Heart left ventricle (tissue), 16 donors: ENCODE results near the gene ACAP3. TPM values are rescaled to one million over a fixed set of nuclear protein-coding genes. Genes with fewer than 3 reads are reported as not detected.

Experiments
- ATAC-seq, 4 donors: fragments of 200-7000 bp; cut with Tn5 transposase; one replicate each; pipeline ENCODE4 v1.9.1; 2020 to 2022; ENCODE audit warnings: moderate library complexity in 4 of 4, mild to moderate bottlenecking in 3 of 4, moderate number of reproducible peaks in 1 of 4
- DNase-seq, 5 donors: peaks; one replicate each; pipeline ENCODE4 v3.0.0-alpha.2; 2020
- H3K27ac ChIP-seq, 12 donors: fragments of 200-600 bp; sonication (generic) in 4 of 12; one replicate each; pipeline versions ENCODE4 v1.5.0 to v1.8.0; 2016 to 2022; ENCODE audit warnings: mild to moderate bottlenecking in 2 of 12
- H3K27me3 ChIP-seq, 9 donors: fragments of 200-600 bp; sonication (generic) in 2 of 9; one replicate each; pipeline versions ENCODE4 v1.5.1 to v1.8.0; 2016 to 2022; ENCODE audit warnings: mild to moderate bottlenecking in 3 of 9
- H3K36me3 ChIP-seq, 9 donors: fragments of 200-600 bp; sonication (generic) in 2 of 9; one replicate each; pipeline versions ENCODE4 v1.5.0 to v1.8.0; 2018 to 2022; ENCODE audit warnings: mild to moderate bottlenecking in 2 of 9
- H3K4me1 ChIP-seq, 12 donors: fragments of 200-600 bp; sonication (generic) in 4 of 12; one replicate each; pipeline versions ENCODE4 v1.5.0 to v1.8.0; 2016 to 2022; ENCODE audit warnings: mild to moderate bottlenecking in 3 of 12
- H3K4me3 ChIP-seq, 12 donors: fragments of 200-600 bp; sonication (generic) in 4 of 12; one replicate each; pipeline versions ENCODE4 v1.5.0 to v1.8.0; 2017 to 2022; ENCODE audit warnings: mild to moderate bottlenecking in 9 of 12, moderate library complexity in 4 of 12
- H3K9me3 ChIP-seq, 12 donors: fragments of 200-600 bp; sonication (generic) in 4 of 12; one replicate each; pipeline versions ENCODE4 v1.5.0 to v1.8.0; 2016 to 2022; ENCODE audit warnings: mild to moderate bottlenecking in 1 of 12
- CTCF ChIP-seq, 12 donors: fragments of 200-600 bp; sonication (generic) in 4 of 12; IDR thresholded peaks; one replicate each; pipeline versions ENCODE4 v1.5.0 to v1.8.0; 2018 to 2022; ENCODE audit warnings: antibody characterized with exemption in 12 of 12, mild to moderate bottlenecking in 5 of 12
- POLR2A ChIP-seq, 2 donors: fragments of 450-650 bp; IDR thresholded peaks; one replicate each; pipeline ENCODE4 v1.6.1; 2017; ENCODE audit warnings: antibody characterized with exemption in 2 of 2, mild to moderate bottlenecking in 2 of 2, moderate library complexity in 2 of 2
- WGBS, 4 donors: extraction: QIAGEN DNeasy Blood & Tissue Kit in 2 of 4; methylation state at CpG; one replicate each; pipeline versions ENCODE4 v1.1.5 to v1.1.7; 2013 to 2018; 5-methylcytosine and 5-hydroxymethylcytosine counted together
- intact Hi-C, 10 donors: fragments of 100-400 bp; cut with DNase I; formaldehyde crosslinking; loops; one replicate each; pipeline versions ENCODE4 v1.11.1 to v1.14.2; 2022
- polyA plus RNA-seq, 2 donors: library from polyadenylated mRNA; stranded (reverse); fragments of 200-250 nt; gene quantifications; one replicate each; pipeline ENCODE4 v1.2.3, GENCODE V29; 2013
- total RNA-seq, 9 donors: library from RNA; depleted of rRNA in 2 of 9; stranded (reverse); fragments of >200 nt in 2 of 9; fragmentation: NEBNext Ultra II Directional in 3 of 9; extraction: Animal tissue kit (Norgen Biotek cat#: 25700) in 3 of 9; gene quantifications; one replicate each; pipeline versions ENCODE4 v1.1.0 to v1.2.4, GENCODE V29; 2016 to 2023
- donor health status: ischemic (EF 13 %, LVEDD 7.1; RV severe dilation, severe dysfunction).
- donor health status: healthy with polysubstance abuse.
- donor health status: DM: no; HTN: yes; CAD: no.
- donor health status: DM: no; HTN: no; CAD: no.
- donor health status: ischemic (EF 25% LVEDD 6.9; RV normal size, moderate dysfunction).
- donor health status: ischemic (EF 25% LVEDD 5.7; RV mildly dilated, moderate dysfunction).
- donor health status: healthy.
- donor health status: DM: yes; HTN: yes; CAD: no.
- donor health status: ischemic (EF 35%, LVEDD 5.7; RV mildly dilated, moderate dysfunction).
- donor health status: nonischemic (EF 11% LVEDD 7.7; RV severe dilation, severe dysfunction).
- donor health status: DM: yes; HTN: yes; CAD: no.
- donor health status: PGD.
- donor health status: ischemic (EF 29% LVEDD 5.4; RV normal size, mild dysfunction).
- donor health status: nonischemic (EF 23%, LVEDD 6.1; RV moderate dilation, normal function).

Gene ACAP3
- total and polyA plus RNA-seq, 11 donors, result 20.1 to 59.5 (median 34.1) TPM

GRCh38 chr1:1334835-1335234, 27.1 kb upstream of the ACAP3 start:
- TF ChIP-seq POLR2A (IDR thresholded peaks at IDR 0.05), result no peak
- TF ChIP-seq CTCF (IDR thresholded peaks at IDR 0.05), result no peak
- Histone ChIP-seq H3K36me3 (peaks cover 0 to 40% (median 22%) of the 10 kb centered on the region in 9 donors), H3K27me3 (no peaks in the 10 kb centered on the region), H3K27ac (no peak overlapping the region), H3K9me3 (no peaks in the 10 kb centered on the region), H3K4me1 (peaks cover 0 to 18% (median 8%) of the 10 kb centered on the region in 12 donors), H3K4me3 (no peak overlapping the region)
- no peak for DNase-seq
- ATAC-seq, result no peak
- intact Hi-C loops, result no loop called here
- WGBS, 4 donors, result 57 to 67% (median 64%) methylated on average over 8 to 11 of the region's 11 CpGs

GRCh38 chr1:1333551-1334241, 26.0 kb upstream of the ACAP3 start:
- 83 to 89% (median 84%) methylated on average over 26 to 36 of the region's 36 CpGs for WGBS, 4 donors
- intact Hi-C loops, result no loop called here
- DNase-seq (no peak), ATAC-seq (peak in 2 of 4 donors; percentile 2 to 3)
- TF ChIP-seq POLR2A (IDR thresholded peaks at IDR 0.05) (no peak), CTCF (IDR thresholded peaks at IDR 0.05) (no peak)
- H3K4me1 ChIP-seq, result peaks cover 0 to 22% (median 8%) of the 10 kb centered on the region in 12 donors
- no peak overlapping the region for H3K27ac ChIP-seq
- no peak overlapping the region for H3K4me3 ChIP-seq
- peaks cover 0 to 31% (median 18%) of the 10 kb centered on the region in 9 donors for H3K36me3 ChIP-seq
- no peaks in the 10 kb centered on the region for H3K9me3 ChIP-seq
- H3K27me3 ChIP-seq, result no peaks in the 10 kb centered on the region

- TF ChIP-seq POLR2A (IDR thresholded peaks at IDR 0.05), result no peak
- Histone ChIP-seq H3K27ac (no peak overlapping the region), H3K4me1 (peaks cover 0 to 29% (median 8%) of the 10 kb centered on the region in 12 donors), H3K27me3 (no peaks in the 10 kb centered on the region), H3K4me3 (no peak overlapping the region), H3K9me3 (no peaks in the 10 kb centered on the region), H3K36me3 (peaks cover 0 to 31% (median 18%) of the 10 kb centered on the region in 9 donors)
- 83 to 89% (median 88%) methylated on average over 28 to 48 of the region's 48 CpGs for WGBS, 4 donors
- DNase-seq (no peak), ATAC-seq (no peak)
- intact Hi-C loops, result no loop called here
Measured at GRCh38 chr1:1332774-1333480, 25.2 kb upstream of the ACAP3 start.

GRCh38 chr1:1332031-1332755, 24.5 kb upstream of the ACAP3 start:
- TF ChIP-seq POLR2A (IDR thresholded peaks at IDR 0.05) (no peak), CTCF (IDR thresholded peaks at IDR 0.05) (no peak)
- WGBS, 4 donors, result 76 to 87% (median 87%) methylated on average over 10 to 57 of the region's 57 CpGs
- Histone ChIP-seq H3K9me3 (no peaks in the 10 kb centered on the region), H3K27me3 (no peaks in the 10 kb centered on the region), H3K36me3 (peaks cover 0 to 34% (median 22%) of the 10 kb centered on the region in 9 donors), H3K4me1 (peaks cover 0 to 37% (median 9%) of the 10 kb centered on the region in 12 donors), H3K27ac (no peak overlapping the region), H3K4me3 (no peak overlapping the region)
- DNase-seq, result no peak
- intact Hi-C loops, result no loop called here
- no peak for ATAC-seq
